ENCODE results near the gene RFXAP.

RFXAP gene

GRCh38 chr13:36865265-36865664, 46.2 kb downstream of the RFXAP start:
- no peak for DNase-seq (ENCODE audit: low read depth in 2 of 2, low spot score in 1 of 2)

GRCh38 chr13:36866232-36866631, 47.2 kb downstream of the RFXAP start:
- no peak for DNase-seq (ENCODE audit: low read depth in 2 of 2, low spot score in 1 of 2)

- DNase-seq (ENCODE audit: low read depth in 2 of 2, low spot score in 1 of 2), result no peak
Observed at GRCh38 chr13:36870050-36870692, 51.1 kb downstream of the RFXAP start.

GRCh38 chr13:36872621-36873020, 53.6 kb downstream of the RFXAP start:
- no peak for DNase-seq (ENCODE audit: low read depth in 2 of 2, low spot score in 1 of 2)

- no peak for DNase-seq (ENCODE audit: low read depth in 2 of 2, low spot score in 1 of 2)
Observed at GRCh38 chr13:36875431-36875830, 56.4 kb downstream of the RFXAP start.

GRCh38 chr13:36875961-36876360, 56.9 kb downstream of the RFXAP start:
- DNase-seq (ENCODE audit: low read depth in 2 of 2, low spot score in 1 of 2), result no peak
